ENCODE results near the gene GFOD2. TPM values are rescaled to one million over a fixed set of nuclear protein-coding genes. Genes with fewer than 3 reads are reported as not detected.

GFOD2 gene
- total RNA-seq, 4 donors from 2014 or later: 21.9 to 32.2 (median 24.3) TPM

- TF ChIP-seq POLR2AphosphoS5 (IDR thresholded peaks at IDR 0.05) (no peak), CTCF (IDR thresholded peaks at IDR 0.05) (no peak), POLR2A (IDR thresholded peaks at IDR 0.05) (no peak), EP300 (IDR thresholded peaks at IDR 0.05; ENCODE audit: low read depth) (no peak)
- Histone ChIP-seq H3K4me3 (no peak overlapping the region), H3K27me3 (no peaks in the 10 kb centered on the region), H3K9me3 (no peaks in the 10 kb centered on the region), H3K4me1 (no peaks in the 10 kb centered on the region), H3K27ac (no peak overlapping the region), H3K36me3 (peaks cover 0 to 32% (median 6%) of the 10 kb centered on the region in 4 donors)
- intact Hi-C loops (cut with DNase I; ENCODE audit: low total_unique reads) (no loop called here), in situ Hi-C loops (cut with MboI; ENCODE audit: low pct_ligation_motif_present in 1 of 4, low pct_unique_long_range_greater_than_20kb in 1 of 4, low sequenced_read_pairs in 3 of 4) (no loop called here)
- no peak for DNase-seq
- WGBS, 2 donors (ENCODE audit: low coverage in 1 of 2): 96 to 100% methylated on average over 2 to 20 of the region's 22 CpGs
These were observed 8.7 kb upstream of the GFOD2 start for GRCh38 chr16:67727521-67728485.

GRCh38 chr16:67726106-67727034 is 7.3 kb upstream of the GFOD2 start:
- no peak for DNase-seq
- Histone ChIP-seq H3K4me3 (no peak overlapping the region), H3K4me1 (no peaks in the 10 kb centered on the region), H3K27ac (no peak overlapping the region), H3K9me3 (no peaks in the 10 kb centered on the region), H3K27me3 (no peaks in the 10 kb centered on the region), H3K36me3 (peaks cover 0 to 32% (median 6%) of the 10 kb centered on the region in 4 donors)
- TF ChIP-seq EP300 (IDR thresholded peaks at IDR 0.05; ENCODE audit: low read depth): no peak
- TF ChIP-seq POLR2A (IDR thresholded peaks at IDR 0.05): no peak
- TF ChIP-seq CTCF (IDR thresholded peaks at IDR 0.05): no peak
- no peak for TF ChIP-seq POLR2AphosphoS5 (IDR thresholded peaks at IDR 0.05)
- intact Hi-C loops (cut with DNase I; ENCODE audit: low total_unique reads) (no loop called here), in situ Hi-C loops (cut with MboI; ENCODE audit: low pct_ligation_motif_present in 1 of 4, low pct_unique_long_range_greater_than_20kb in 1 of 4, low sequenced_read_pairs in 3 of 4) (no loop called here)
- WGBS, 2 donors (ENCODE audit: low coverage in 1 of 2): 93 to 98% methylated on average over 4 to 8 of the region's 8 CpGs

GRCh38 chr16:67723911-67724305 is 4.8 kb upstream of the GFOD2 start:
- Histone ChIP-seq H3K4me3 (no peak overlapping the region), H3K27me3 (no peaks in the 10 kb centered on the region), H3K36me3 (peaks cover 0 to 15% (median 2%) of the 10 kb centered on the region in 4 donors), H3K4me1 (peaks cover 0 to 8% (median 6%) of the 10 kb centered on the region in 4 donors), H3K9me3 (no peaks in the 10 kb centered on the region), H3K27ac (no peak overlapping the region)
- TF ChIP-seq POLR2A (IDR thresholded peaks at IDR 0.05): no peak
- no peak for TF ChIP-seq EP300 (IDR thresholded peaks at IDR 0.05; ENCODE audit: low read depth)
- no peak for TF ChIP-seq CTCF (IDR thresholded peaks at IDR 0.05)
- TF ChIP-seq POLR2AphosphoS5 (IDR thresholded peaks at IDR 0.05): no peak
- intact Hi-C loops (cut with DNase I; ENCODE audit: low total_unique reads): no loop called here
- no peak for DNase-seq
- in situ Hi-C loops (cut with MboI; ENCODE audit: low pct_ligation_motif_present in 1 of 4, low pct_unique_long_range_greater_than_20kb in 1 of 4, low sequenced_read_pairs in 3 of 4): no loop called here
- 94% methylated on average over 5 of the region's 5 CpGs; no CpG with 5 or more reads in 1 of the 2 donors for WGBS, 2 donors (ENCODE audit: low coverage in 1 of 2)

All from transverse colon (tissue), 4 donors.